PC-3 (cell line): ENCODE data around the gene TSC22D4.

ENCODE experiments used
- CTCF ChIP-seq: fragments of 300-600 bp; sonication (generic); conservative IDR thresholded peaks from 2 replicates; pipeline ENCODE4 v1.5.1; 2017; ENCODE audit warnings: antibody characterized with exemption, low read depth, mild to moderate bottlenecking, low read length
- EZH2 ChIP-seq: fragments of 300-600 bp; sonication (generic); IDR thresholded peaks from one replicate; pipeline ENCODE4 v1.6.1; 2017; ENCODE audit warnings: antibody characterized with exemption, mild to moderate bottlenecking, low read length; ENCODE audit not compliant: unreplicated experiment
- EZH2phosphoT487 ChIP-seq: fragments of 300-600 bp; sonication (generic); IDR thresholded peaks from 2 replicates; pipeline ENCODE4 v1.6.1; 2018; ENCODE audit warnings: mild to moderate bottlenecking, antibody characterized with exemption, low read length, borderline replicate concordance

- TF ChIP-seq CTCF = no peak
- TF ChIP-seq EZH2phosphoT487 = no peak
- no peak for TF ChIP-seq EZH2
Observed at GRCh38 chr7:100490483-100491191, 11.6 kb upstream of the TSC22D4 start.
